Measurements from ENCODE around the gene CIDEB. TPM values are rescaled to one million over a fixed set of nuclear protein-coding genes. Genes with fewer than 3 reads are reported as not detected.
A peak's percentile ranks its signal among the peaks of the same experiment; 100 is the strongest.

CIDEB gene
- total and polyA plus RNA-seq, 2 of the 13 experiments (the other 11 are each of a cell fraction or from before 2014, with no cell fraction given): 35.8 to 110 TPM

DNA sequence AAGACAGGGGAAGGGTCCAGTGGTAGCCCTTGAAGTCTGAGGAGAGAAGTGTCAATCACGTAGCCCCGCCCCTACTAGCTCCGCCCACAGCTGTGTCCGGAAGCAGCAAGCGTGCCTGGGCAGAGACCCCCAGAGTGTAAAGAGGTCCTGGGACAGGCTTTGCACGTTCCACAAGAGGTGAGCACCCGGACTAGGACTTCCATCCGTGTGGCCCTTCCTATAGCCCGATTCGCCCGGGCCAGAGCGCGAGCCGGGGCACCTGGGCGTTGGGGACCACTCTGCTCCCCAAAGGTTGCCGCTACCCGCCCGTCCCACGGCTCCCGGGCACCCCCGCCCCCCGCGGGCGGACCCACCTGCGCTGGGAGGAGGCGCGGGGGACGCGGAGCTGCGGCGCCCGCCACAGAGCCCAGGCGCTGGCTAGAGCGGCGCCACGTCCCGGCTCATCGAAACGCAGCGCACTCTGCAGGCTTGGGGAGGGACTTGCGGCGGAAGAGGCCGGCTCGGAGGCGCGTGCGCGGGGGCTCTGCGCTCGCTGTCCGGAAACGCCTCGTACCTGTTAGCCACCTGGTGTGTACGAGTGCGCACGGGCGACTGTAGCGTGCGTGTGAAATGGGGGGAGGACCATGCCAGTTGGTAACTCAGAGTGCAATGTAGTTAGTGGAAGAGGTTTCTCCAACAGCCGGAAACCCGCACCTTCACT lies 36.5 kb downstream of the CIDEB start, which contains the start of gene RABGGTA (continued):
- peak; percentile 97 for TF ChIP-seq RNF2 (conservative IDR thresholded peaks at IDR 0.05; ENCODE audit: low read depth)
- TF ChIP-seq, protein P1, sequence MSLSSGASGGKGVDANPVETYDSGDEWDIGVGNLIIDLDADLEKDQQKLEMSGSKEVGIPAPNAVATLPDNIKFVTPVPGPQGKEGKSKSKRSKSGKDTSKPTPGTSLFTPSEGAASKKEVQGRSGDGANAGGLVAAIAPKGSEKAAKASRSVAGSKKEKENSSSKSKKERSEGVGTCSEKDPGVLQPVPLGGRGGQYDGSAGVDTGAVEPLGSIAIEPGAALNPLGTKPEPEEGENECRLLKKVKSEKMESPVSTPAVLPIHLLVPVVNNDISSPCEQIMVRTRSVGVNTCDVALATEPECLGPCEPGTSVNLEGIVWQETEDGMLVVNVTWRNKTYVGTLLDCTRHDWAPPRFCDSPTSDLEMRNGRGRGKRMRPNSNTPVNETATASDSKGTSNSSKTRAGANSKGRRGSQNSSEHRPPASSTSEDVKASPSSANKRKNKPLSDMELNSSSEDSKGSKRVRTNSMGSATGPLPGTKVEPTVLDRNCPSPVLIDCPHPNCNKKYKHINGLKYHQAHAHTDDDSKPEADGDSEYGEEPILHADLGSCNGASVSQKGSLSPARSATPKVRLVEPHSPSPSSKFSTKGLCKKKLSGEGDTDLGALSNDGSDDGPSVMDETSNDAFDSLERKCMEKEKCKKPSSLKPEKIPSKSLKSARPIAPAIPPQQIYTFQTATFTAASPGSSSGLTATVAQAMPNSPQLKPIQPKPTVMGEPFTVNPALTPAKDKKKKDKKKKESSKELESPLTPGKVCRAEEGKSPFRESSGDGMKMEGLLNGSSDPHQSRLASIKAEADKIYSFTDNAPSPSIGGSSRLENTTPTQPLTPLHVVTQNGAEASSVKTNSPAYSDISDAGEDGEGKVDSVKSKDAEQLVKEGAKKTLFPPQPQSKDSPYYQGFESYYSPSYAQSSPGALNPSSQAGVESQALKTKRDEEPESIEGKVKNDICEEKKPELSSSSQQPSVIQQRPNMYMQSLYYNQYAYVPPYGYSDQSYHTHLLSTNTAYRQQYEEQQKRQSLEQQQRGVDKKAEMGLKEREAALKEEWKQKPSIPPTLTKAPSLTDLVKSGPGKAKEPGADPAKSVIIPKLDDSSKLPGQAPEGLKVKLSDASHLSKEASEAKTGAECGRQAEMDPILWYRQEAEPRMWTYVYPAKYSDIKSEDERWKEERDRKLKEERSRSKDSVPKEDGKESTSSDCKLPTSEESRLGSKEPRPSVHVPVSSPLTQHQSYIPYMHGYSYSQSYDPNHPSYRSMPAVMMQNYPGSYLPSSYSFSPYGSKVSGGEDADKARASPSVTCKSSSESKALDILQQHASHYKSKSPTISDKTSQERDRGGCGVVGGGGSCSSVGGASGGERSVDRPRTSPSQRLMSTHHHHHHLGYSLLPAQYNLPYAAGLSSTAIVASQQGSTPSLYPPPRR (CRISPR knock-in tag; IDR thresholded peaks at IDR 0.05; ENCODE audit: borderline replicate concordance): peak; percentile 91
- TF ChIP-seq SIN3B (IDR thresholded peaks at IDR 0.05; ENCODE audit: low read length): peak; percentile 71
- no peak for TF ChIP-seq ZNF460 (CRISPR knock-in tag; IDR thresholded peaks at IDR 0.05; ENCODE audit: borderline replicate concordance)
- peak; percentile 99 for TF ChIP-seq SNAI1 (CRISPR knock-in tag; IDR thresholded peaks at IDR 0.05; ENCODE audit: borderline replicate concordance)
- peak; percentile 91 for TF ChIP-seq RAD21 (CRISPR knock-in tag; IDR thresholded peaks at IDR 0.05)
- peak; percentile 26; the same call in 1 of the 2 replicates for TF ChIP-seq SMC3 (IDR thresholded peaks at IDR 0.05; ENCODE audit: low read length)
- TF ChIP-seq MYNN (CRISPR knock-in tag; IDR thresholded peaks at IDR 0.05; ENCODE audit: low read depth): peak; percentile 87
- TF ChIP-seq, protein P2, sequence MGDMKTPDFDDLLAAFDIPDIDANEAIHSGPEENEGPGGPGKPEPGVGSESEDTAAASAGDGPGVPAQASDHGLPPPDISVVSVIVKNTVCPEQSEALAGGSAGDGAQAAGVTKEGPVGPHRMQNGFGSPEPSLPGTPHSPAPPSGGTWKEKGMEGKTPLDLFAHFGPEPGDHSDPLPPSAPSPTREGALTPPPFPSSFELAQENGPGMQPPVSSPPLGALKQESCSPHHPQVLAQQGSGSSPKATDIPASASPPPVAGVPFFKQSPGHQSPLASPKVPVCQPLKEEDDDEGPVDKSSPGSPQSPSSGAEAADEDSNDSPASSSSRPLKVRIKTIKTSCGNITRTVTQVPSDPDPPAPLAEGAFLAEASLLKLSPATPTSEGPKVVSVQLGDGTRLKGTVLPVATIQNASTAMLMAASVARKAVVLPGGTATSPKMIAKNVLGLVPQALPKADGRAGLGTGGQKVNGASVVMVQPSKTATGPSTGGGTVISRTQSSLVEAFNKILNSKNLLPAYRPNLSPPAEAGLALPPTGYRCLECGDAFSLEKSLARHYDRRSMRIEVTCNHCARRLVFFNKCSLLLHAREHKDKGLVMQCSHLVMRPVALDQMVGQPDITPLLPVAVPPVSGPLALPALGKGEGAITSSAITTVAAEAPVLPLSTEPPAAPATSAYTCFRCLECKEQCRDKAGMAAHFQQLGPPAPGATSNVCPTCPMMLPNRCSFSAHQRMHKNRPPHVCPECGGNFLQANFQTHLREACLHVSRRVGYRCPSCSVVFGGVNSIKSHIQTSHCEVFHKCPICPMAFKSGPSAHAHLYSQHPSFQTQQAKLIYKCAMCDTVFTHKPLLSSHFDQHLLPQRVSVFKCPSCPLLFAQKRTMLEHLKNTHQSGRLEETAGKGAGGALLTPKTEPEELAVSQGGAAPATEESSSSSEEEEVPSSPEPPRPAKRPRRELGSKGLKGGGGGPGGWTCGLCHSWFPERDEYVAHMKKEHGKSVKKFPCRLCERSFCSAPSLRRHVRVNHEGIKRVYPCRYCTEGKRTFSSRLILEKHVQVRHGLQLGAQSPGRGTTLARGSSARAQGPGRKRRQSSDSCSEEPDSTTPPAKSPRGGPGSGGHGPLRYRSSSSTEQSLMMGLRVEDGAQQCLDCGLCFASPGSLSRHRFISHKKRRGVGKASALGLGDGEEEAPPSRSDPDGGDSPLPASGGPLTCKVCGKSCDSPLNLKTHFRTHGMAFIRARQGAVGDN (CRISPR knock-in tag; IDR thresholded peaks at IDR 0.05): peak; percentile 100
- TF ChIP-seq ZNF737 (CRISPR knock-in tag; IDR thresholded peaks at IDR 0.05; ENCODE audit: borderline replicate concordance): peak; percentile 95
- peak; percentile 67; the same call in 1 of the 2 replicates for TF ChIP-seq HCFC1 (IDR thresholded peaks at IDR 0.05; ENCODE audit: low read depth, low read length)
- peak; percentile 84 for TF ChIP-seq ZNF777 (CRISPR knock-in tag; IDR thresholded peaks at IDR 0.05)
- peak; percentile 99 for TF ChIP-seq ZFP90 (CRISPR knock-in tag; IDR thresholded peaks at IDR 0.05; ENCODE audit: borderline replicate concordance)
- TF ChIP-seq KLF12 (CRISPR knock-in tag; IDR thresholded peaks at IDR 0.05; ENCODE audit: borderline replicate concordance): peak; percentile 100
- TF ChIP-seq, protein P3, sequence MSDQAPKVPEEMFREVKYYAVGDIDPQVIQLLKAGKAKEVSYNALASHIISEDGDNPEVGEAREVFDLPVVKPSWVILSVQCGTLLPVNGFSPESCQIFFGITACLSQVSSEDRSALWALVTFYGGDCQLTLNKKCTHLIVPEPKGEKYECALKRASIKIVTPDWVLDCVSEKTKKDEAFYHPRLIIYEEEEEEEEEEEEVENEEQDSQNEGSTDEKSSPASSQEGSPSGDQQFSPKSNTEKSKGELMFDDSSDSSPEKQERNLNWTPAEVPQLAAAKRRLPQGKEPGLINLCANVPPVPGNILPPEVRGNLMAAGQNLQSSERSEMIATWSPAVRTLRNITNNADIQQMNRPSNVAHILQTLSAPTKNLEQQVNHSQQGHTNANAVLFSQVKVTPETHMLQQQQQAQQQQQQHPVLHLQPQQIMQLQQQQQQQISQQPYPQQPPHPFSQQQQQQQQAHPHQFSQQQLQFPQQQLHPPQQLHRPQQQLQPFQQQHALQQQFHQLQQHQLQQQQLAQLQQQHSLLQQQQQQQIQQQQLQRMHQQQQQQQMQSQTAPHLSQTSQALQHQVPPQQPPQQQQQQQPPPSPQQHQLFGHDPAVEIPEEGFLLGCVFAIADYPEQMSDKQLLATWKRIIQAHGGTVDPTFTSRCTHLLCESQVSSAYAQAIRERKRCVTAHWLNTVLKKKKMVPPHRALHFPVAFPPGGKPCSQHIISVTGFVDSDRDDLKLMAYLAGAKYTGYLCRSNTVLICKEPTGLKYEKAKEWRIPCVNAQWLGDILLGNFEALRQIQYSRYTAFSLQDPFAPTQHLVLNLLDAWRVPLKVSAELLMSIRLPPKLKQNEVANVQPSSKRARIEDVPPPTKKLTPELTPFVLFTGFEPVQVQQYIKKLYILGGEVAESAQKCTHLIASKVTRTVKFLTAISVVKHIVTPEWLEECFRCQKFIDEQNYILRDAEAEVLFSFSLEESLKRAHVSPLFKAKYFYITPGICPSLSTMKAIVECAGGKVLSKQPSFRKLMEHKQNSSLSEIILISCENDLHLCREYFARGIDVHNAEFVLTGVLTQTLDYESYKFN (CRISPR knock-in tag; conservative IDR thresholded peaks at IDR 0.05): peak; percentile 91

Data from HepG2 (cell line).